ENCODE measurements around the gene RPL14.

The RPL14 gene

GRCh38 chr3:40464339-40465110 is 7.4 kb downstream of the RPL14 start:
- DNase-seq, result no peak

- no peak for DNase-seq
Observed at GRCh38 chr3:40465111-40465407, 7.9 kb downstream of the RPL14 start.

GRCh38 chr3:40465456-40465855 is 8.3 kb downstream of the RPL14 start:
- no peak for DNase-seq

GRCh38 chr3:40468018-40468417 is 10.9 kb downstream of the RPL14 start:
- DNase-seq, result no peak

GRCh38 chr3:40470701-40471100 is 13.6 kb downstream of the RPL14 start:
- no peak for DNase-seq

- peak; percentile 46 for DNase-seq
Observed at GRCh38 chr3:40476478-40477470, 19.6 kb downstream of the RPL14 start, which contains the start of gene ZNF619. Gene ZNF619, plus strand, starts transcription at chr3:40477122. Its CDS starts 858 bp downstream, at chr3:40477980.

GRCh38 chr3:40477666-40478065 is 20.5 kb downstream of the RPL14 start:
- no peak for DNase-seq

- DNase-seq, result no peak
Observed at GRCh38 chr3:40487172-40487571, 30.0 kb downstream of the RPL14 start.

GRCh38 chr3:40490916-40491315 is 33.8 kb downstream of the RPL14 start:
- DNase-seq, result no peak

GRCh38 chr3:40494698-40495097 is 37.6 kb downstream of the RPL14 start:
- DNase-seq, result no peak

GRCh38 chr3:40497288-40497687 is 40.1 kb downstream of the RPL14 start:
- no peak for DNase-seq

GRCh38 chr3:40499952-40500351 is 42.8 kb downstream of the RPL14 start:
- no peak for DNase-seq

- DNase-seq, result no peak
Observed at GRCh38 chr3:40502034-40502433, 44.9 kb downstream of the RPL14 start.

- no peak for DNase-seq
Observed at GRCh38 chr3:40504636-40505430, 47.7 kb downstream of the RPL14 start.

GRCh38 chr3:40505599-40506462 is 48.7 kb downstream of the RPL14 start, which contains the start of gene ZNF620:
Gene ZNF620, plus strand, starts transcription at chr3:40506039. Its CDS starts 314 bp downstream, at chr3:40506353.
- peak; percentile 78 for DNase-seq

- DNase-seq, result no peak
Observed at GRCh38 chr3:40511031-40511718, 54.0 kb downstream of the RPL14 start.

- no peak for DNase-seq
Observed at GRCh38 chr3:40516201-40516600, 59.1 kb downstream of the RPL14 start.

- no peak for DNase-seq
Observed at GRCh38 chr3:40518067-40518466, 60.9 kb downstream of the RPL14 start.
